Measurements from ENCODE around the gene NKAIN4. TPM values are rescaled to one million over a fixed set of nuclear protein-coding genes. Genes with fewer than 3 reads are reported as not detected.

NKAIN4 gene
- total and polyA plus RNA-seq, 8 donors: 0.14 TPM; not detected in 7

DNA sequence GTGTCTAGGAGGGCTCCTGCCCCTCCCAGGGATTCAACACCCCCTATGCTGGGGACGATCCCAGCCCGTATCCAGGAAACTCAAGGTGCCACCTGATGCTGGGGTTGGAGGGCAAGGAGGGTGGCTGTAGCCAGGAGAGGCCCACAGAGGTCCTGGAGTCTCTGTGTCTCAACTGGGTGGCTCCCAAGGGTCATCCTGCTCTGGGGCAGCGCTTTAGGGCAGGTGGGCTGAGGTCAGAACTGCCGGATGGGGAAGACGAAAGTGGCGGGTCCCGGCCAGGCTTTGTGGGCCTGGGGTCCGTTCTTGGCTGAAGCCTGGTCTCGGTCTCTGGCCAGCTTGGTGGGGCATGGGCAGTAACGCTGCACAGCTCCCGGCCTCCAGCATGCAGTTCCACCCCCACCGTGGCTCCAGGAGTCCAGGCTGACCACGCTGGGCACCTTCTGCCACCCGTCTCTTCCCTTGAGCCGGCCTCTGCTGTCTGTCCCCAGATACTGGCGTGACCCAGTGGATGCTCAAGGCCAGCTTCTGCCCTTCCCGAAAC is 35.9 kb upstream of the NKAIN4 start:
- ATAC-seq (peak in 3 of 4 donors; percentile 11 to 15 (median 12)), DNase-seq (peak in 2 of 6 donors; percentile 32 to 73), FAIRE-seq (no peak)
- H3K9me3 ChIP-seq: no peaks in the 10 kb centered on the region
- H3K36me3 ChIP-seq: peaks cover 0 to 22% (median 3%) of the 10 kb centered on the region in 3 donors
- no peak overlapping the region for H3K4me3 ChIP-seq
- H3K4me1 ChIP-seq: no peaks in the 10 kb centered on the region
- no peaks in the 10 kb centered on the region for H3K27me3 ChIP-seq
- TF ChIP-seq, protein P1, sequence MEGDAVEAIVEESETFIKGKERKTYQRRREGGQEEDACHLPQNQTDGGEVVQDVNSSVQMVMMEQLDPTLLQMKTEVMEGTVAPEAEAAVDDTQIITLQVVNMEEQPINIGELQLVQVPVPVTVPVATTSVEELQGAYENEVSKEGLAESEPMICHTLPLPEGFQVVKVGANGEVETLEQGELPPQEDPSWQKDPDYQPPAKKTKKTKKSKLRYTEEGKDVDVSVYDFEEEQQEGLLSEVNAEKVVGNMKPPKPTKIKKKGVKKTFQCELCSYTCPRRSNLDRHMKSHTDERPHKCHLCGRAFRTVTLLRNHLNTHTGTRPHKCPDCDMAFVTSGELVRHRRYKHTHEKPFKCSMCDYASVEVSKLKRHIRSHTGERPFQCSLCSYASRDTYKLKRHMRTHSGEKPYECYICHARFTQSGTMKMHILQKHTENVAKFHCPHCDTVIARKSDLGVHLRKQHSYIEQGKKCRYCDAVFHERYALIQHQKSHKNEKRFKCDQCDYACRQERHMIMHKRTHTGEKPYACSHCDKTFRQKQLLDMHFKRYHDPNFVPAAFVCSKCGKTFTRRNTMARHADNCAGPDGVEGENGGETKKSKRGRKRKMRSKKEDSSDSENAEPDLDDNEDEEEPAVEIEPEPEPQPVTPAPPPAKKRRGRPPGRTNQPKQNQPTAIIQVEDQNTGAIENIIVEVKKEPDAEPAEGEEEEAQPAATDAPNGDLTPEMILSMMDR (IDR thresholded peaks at IDR 0.05): no peak
- intact Hi-C loops (cut with DNase I): no loop called here
- 64 to 70% methylated on average over 13 to 17 of the region's 17 CpGs for WGBS, 2 donors
- no peak overlapping the region for H3K27ac ChIP-seq

DNA sequence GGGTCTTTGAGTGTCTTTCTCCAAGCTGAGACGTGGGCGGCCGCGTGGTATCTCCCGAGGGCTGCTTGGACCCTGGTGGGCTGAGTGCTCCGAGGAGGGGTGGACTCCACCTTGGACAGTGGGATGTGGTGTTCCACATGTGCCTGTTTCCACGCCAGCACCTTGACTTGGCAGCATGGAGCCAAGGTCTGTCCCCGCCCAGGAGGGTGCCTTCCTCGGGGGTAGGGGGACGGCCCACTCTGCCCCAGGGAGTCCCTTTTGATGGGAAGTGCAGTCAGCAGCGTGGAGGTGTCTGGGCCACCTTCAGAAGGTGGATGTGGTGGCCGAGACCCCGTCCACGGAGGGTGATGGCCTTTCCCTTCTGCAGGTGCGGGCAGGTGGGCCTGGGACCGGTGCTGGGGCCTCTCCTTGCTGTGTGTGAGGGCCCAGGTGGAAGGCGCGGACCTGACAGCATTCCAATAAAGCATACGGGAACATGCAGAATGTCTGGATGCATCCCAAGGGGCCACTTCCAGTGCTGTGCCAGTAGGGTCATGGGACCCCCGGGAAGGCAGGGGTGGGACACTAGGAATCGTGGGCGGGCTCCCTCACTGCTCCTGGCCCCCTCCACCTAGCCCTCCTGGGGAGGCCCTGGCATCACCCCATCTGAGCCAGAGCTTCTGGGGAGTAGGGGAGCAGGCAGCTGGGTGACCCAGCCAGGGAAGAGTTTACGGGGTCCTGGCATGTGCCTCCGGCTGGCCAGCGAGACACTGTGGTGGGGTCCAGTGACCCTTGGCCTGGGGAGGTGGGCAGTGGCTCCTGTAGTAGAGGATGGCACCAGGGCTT is 35.3 kb upstream of the NKAIN4 start:
- ATAC-seq (peak in 2 of 4 donors; percentile 2 to 6), DNase-seq (peak in 2 of 6 donors; percentile 47 to 74), FAIRE-seq (no peak)
- Histone ChIP-seq H3K36me3 (peaks cover 0 to 27% (median 3%) of the 10 kb centered on the region in 3 donors), H3K27me3 (no peaks in the 10 kb centered on the region), H3K27ac (no peak overlapping the region), H3K4me3 (no peak overlapping the region), H3K4me1 (no peaks in the 10 kb centered on the region), H3K9me3 (no peaks in the 10 kb centered on the region)
- TF ChIP-seq, protein P1 (IDR thresholded peaks at IDR 0.05): no peak
- WGBS, 2 donors: 77 to 80% methylated on average over 24 to 25 of the region's 25 CpGs
- intact Hi-C loops (cut with DNase I): no loop called here

DNA sequence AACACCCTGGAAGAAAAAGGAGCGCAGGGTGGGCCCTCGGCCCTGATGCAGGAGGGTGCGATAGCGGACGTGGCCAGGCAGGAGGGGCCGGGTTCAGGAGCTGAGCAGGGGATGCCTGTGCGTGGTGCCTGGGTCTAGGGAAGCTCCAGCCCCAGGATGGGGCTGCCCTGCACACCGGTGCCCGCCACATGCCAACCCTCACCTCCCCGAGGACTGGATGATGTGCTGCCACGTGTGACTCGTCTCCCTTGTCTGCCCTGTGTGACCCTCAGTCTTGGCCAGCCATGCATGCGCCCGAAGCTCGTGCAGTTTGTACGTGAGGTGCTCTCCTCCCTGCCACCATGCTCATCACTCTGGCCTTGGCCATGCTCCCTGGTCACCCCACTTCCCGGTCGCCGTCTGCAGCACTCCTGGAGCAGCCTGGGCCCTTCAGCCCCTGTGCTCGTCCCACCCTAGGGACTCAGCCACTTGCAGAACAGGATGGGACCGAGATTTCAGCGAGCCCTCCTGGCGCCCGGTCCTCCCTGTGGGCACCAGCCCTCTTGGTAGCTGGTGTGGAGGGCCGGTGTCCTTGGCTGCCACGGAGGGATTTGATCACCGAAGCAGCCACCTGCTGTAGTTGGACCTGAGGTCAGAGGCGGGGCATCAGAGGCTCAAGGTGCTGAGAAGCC is 34.5 kb upstream of the NKAIN4 start:
- Histone ChIP-seq H3K36me3 (peaks cover 0 to 27% (median 3%) of the 10 kb centered on the region in 3 donors), H3K4me1 (no peaks in the 10 kb centered on the region), H3K27ac (no peak overlapping the region), H3K27me3 (no peaks in the 10 kb centered on the region), H3K9me3 (no peaks in the 10 kb centered on the region), H3K4me3 (no peak overlapping the region)
- TF ChIP-seq, protein P1 (IDR thresholded peaks at IDR 0.05): no peak
- FAIRE-seq (no peak), ATAC-seq (peak in 2 of 4 donors; percentile 4 to 11), DNase-seq (peak in 2 of 6 donors; percentile 34 to 73)
- 71 to 77% methylated on average over 28 of the region's 28 CpGs for WGBS, 2 donors
- intact Hi-C loops (cut with DNase I): no loop called here

DNA sequence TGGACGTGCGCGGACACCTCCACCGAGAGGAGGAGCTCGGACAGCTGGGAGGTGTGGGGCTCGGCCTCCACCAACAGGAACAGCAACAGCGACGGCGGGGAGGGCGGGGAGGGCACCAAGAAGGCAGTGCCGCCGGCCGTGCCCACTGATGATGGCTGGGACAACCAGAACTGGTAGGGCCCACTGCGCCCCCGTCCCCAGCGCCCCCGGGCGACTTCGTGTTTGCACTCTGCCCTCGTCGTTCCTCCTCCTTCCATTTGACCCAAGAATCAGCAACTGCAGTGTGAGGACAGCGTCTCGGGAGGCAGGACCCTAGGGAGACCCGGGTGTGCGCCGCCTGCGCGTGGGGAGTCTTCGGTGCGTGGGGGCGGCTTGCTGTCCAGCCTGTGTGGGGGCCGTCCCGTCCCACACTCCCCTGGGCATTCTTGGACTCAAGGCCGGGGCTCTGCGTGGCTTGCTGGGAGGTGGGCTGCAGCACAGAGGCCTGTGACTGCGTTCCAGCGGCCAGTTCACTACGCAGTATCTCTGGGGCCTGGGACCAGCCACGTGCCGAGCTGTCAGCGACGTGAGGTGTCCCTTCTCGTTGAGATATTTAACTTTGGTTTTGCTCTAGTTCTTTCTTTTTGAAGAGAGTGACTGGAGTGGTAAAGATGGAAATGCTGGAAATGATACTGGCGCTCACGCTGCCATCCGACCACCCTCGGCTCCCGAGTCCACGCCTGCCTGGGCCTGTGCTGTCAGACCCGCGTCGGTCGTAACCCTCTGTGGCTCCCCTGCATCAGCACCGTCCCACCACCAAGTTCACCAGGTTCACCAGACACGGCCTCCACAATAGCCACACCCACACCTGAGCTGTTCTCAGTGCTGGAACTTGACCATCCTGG is 33.7 kb upstream of the NKAIN4 start:
- DNase-seq: peak in 2 of 6 donors; percentile 31 to 74
- intact Hi-C loops (cut with DNase I): no loop called here
- Histone ChIP-seq H3K27ac (no peak overlapping the region), H3K36me3 (peaks cover 0 to 34% (median 3%) of the 10 kb centered on the region in 3 donors), H3K4me1 (no peaks in the 10 kb centered on the region), H3K27me3 (no peaks in the 10 kb centered on the region), H3K4me3 (no peak overlapping the region), H3K9me3 (no peaks in the 10 kb centered on the region)
- no peak for ATAC-seq
- WGBS, 2 donors: 92% methylated on average over 55 of the region's 55 CpGs
- FAIRE-seq: no peak
- TF ChIP-seq, protein P1 (IDR thresholded peaks at IDR 0.05): no peak
